ENCODE results near the gene CABP2. TPM values are rescaled to one million over a fixed set of nuclear protein-coding genes. Genes with fewer than 3 reads are reported as not detected.
"Not testable (repeated sequence)": the region's sequence is repeated elsewhere in the genome, so short reads cannot be mapped to it uniquely, and the experiment has no call there.

CABP2 gene
- total RNA-seq, 1 donor from 2014 or later: not detected

GRCh38 chr11:67476692-67477091, 46.6 kb downstream of the CABP2 start:
- DNase-seq (ENCODE audit: low spot score): not testable (repeated sequence)

- no peak for DNase-seq (ENCODE audit: low spot score)
Observed at GRCh38 chr11:67472882-67473281, 50.4 kb downstream of the CABP2 start.

- no peak for DNase-seq (ENCODE audit: low spot score)
Observed at GRCh38 chr11:67470337-67471002, 52.8 kb downstream of the CABP2 start.

GRCh38 chr11:67469508-67469811, 53.8 kb downstream of the CABP2 start:
- no peak for DNase-seq (ENCODE audit: low spot score)

Other genes starting within 250 kb of the CABP2 start
- gene ANKRD13D, start 234.1 kb downstream of the CABP2 start, total RNA-seq: 110 TPM
- 258 TPM for gene SSH3, start 219.9 kb downstream of the CABP2 start, total RNA-seq
- 57.9 TPM for gene POLD4, start 169.9 kb downstream of the CABP2 start, total RNA-seq
- gene CLCF1, start 149.8 kb downstream of the CABP2 start, total RNA-seq: 1.4 TPM
- gene RAD9A, start 131.5 kb downstream of the CABP2 start, total RNA-seq: 26.1 TPM
- gene PPP1CA, start 121.6 kb downstream of the CABP2 start, total RNA-seq: 124 TPM
- 3.6 TPM for gene TBC1D10C, start 119.4 kb downstream of the CABP2 start, total RNA-seq
- gene CARNS1, start 107.8 kb downstream of the CABP2 start, total RNA-seq: 1.3 TPM
- 44.8 TPM for gene RPS6KB2, start 95.0 kb downstream of the CABP2 start, total RNA-seq
- gene PTPRCAP, start 85.8 kb downstream of the CABP2 start, total RNA-seq: 6.4 TPM
- gene CORO1B, start 80.0 kb downstream of the CABP2 start, total RNA-seq: 101 TPM
- gene GPR152, start 70.7 kb downstream of the CABP2 start, total RNA-seq: not detected
- 2.8 TPM for gene CABP4, start 68.1 kb downstream of the CABP2 start, total RNA-seq
- gene TMEM134, start 54.2 kb downstream of the CABP2 start, total RNA-seq: 134 TPM
- gene AIP, start 40.4 kb downstream of the CABP2 start, total RNA-seq: 46.8 TPM
- gene PITPNM1, start 18.1 kb downstream of the CABP2 start, total RNA-seq: 41.2 TPM
- 40.5 TPM for gene CDK2AP2, start 15.3 kb downstream of the CABP2 start, total RNA-seq
- gene GSTP1, start 60.4 kb upstream of the CABP2 start, total RNA-seq: 771 TPM
- gene NDUFV1, start 83.5 kb upstream of the CABP2 start, total RNA-seq: 199 TPM
- 6.9 TPM for gene NUDT8, start 106.5 kb upstream of the CABP2 start, total RNA-seq
- not detected for gene TBX10, start 116.3 kb upstream of the CABP2 start, total RNA-seq
- gene ACY3, start 127.3 kb upstream of the CABP2 start, total RNA-seq: 0.29 TPM
- gene ALDH3B2, start 151.2 kb upstream of the CABP2 start, total RNA-seq: 85.9 TPM

Measured in ureter (tissue), 1 donor.